ENCODE measurements around the gene MEF2C. TPM values are rescaled to one million over a fixed set of nuclear protein-coding genes. Genes with fewer than 3 reads are reported as not detected.

Gene MEF2C
- total and polyA plus RNA-seq, 7 experiments from 2014 or later = 0.07 to 40.0 (median 2.2) TPM

GRCh38 chr5:88840495-88840894 is 42.5 kb downstream of the MEF2C start:
- CTCF ChIA-PET = no interaction called here
- POLR2A ChIA-PET = no interaction called here
- peaks cover 0 to 4% (median 0%) of the 10 kb centered on the region in 5 donors for H3K27me3 Mint-ChIP-seq
- no peak for ATAC-seq
- DNase-seq = no peak
- Histone ChIP-seq H3K9me3 (ENCODE audit: control insufficient read depth in 2 of 3, low read length in 3 of 3) (no peaks in the 10 kb centered on the region), H3K27ac (ENCODE audit: low read depth, low read length) (no peak overlapping the region), H3K4me1 (ENCODE audit: control insufficient read depth in 2 of 2, insufficient read depth in 2 of 2, low read length in 2 of 2) (no peaks in the 10 kb centered on the region), H3K4me3 (ENCODE audit: low read length) (no peak overlapping the region), H3K36me3 (ENCODE audit: control insufficient read depth in 2 of 3, insufficient read depth in 3 of 3, low read length in 3 of 3) (no peaks in the 10 kb centered on the region), H3K27me3 (ENCODE audit: control insufficient read depth in 2 of 2, insufficient read depth in 2 of 2, low read length in 2 of 2) (no peaks in the 10 kb centered on the region)
- intact Hi-C loops (cut with micrococcal nuclease) = no loop called here
- no peak overlapping the region for H3K4me3 Mint-ChIP-seq
- H3K4me1 Mint-ChIP-seq = no peaks in the 10 kb centered on the region
- H3K36me3 Mint-ChIP-seq = no peaks in the 10 kb centered on the region
- H3K9me3 Mint-ChIP-seq = peaks cover 0 to 2% (median 0%) of the 10 kb centered on the region in 11 donors
- no peak overlapping the region for H3K27ac Mint-ChIP-seq

GRCh38 chr5:88839238-88839637 is 43.7 kb downstream of the MEF2C start:
- CTCF ChIA-PET = no interaction called here

GRCh38 chr5:88838500-88838899 is 44.5 kb downstream of the MEF2C start:
- H3K4me1 ChIP-seq (ENCODE audit: control insufficient read depth in 2 of 2, insufficient read depth in 2 of 2, low read length in 2 of 2) = no peaks in the 10 kb centered on the region
- CTCF ChIA-PET = no interaction called here
- H3K27me3 Mint-ChIP-seq = peaks cover 0 to 4% (median 0%) of the 10 kb centered on the region in 5 donors
- H3K9me3 Mint-ChIP-seq = peaks cover 0 to 5% (median 0%) of the 10 kb centered on the region in 11 donors
- no peaks in the 10 kb centered on the region for H3K9me3 ChIP-seq (ENCODE audit: control insufficient read depth in 2 of 3, low read length in 3 of 3)
- H3K36me3 Mint-ChIP-seq = no peaks in the 10 kb centered on the region
- no peak for ATAC-seq
- DNase-seq = no peak
- no peak overlapping the region for H3K27ac ChIP-seq (ENCODE audit: low read depth, low read length)
- H3K4me3 ChIP-seq (ENCODE audit: low read length) = no peak overlapping the region
- H3K4me1 Mint-ChIP-seq = peaks cover 0 to 6% (median 0%) of the 10 kb centered on the region in 7 donors
- intact Hi-C loops (cut with micrococcal nuclease) = no loop called here
- no peaks in the 10 kb centered on the region for H3K27me3 ChIP-seq (ENCODE audit: control insufficient read depth in 2 of 2, insufficient read depth in 2 of 2, low read length in 2 of 2)
- POLR2A ChIA-PET = no interaction called here
- no peak overlapping the region for H3K27ac Mint-ChIP-seq
- H3K4me3 Mint-ChIP-seq = no peak overlapping the region
- H3K36me3 ChIP-seq (ENCODE audit: control insufficient read depth in 2 of 3, insufficient read depth in 3 of 3, low read length in 3 of 3) = no peaks in the 10 kb centered on the region

More at GRCh38 chr5:88839238-88839637, 43.7 kb downstream of the MEF2C start:
- no peaks in the 10 kb centered on the region for H3K9me3 ChIP-seq (ENCODE audit: control insufficient read depth in 2 of 3, low read length in 3 of 3)
- H3K36me3 Mint-ChIP-seq = no peaks in the 10 kb centered on the region
- ATAC-seq = no peak
- H3K27ac Mint-ChIP-seq = no peak overlapping the region
- peaks cover 0 to 5% (median 0%) of the 10 kb centered on the region in 11 donors for H3K9me3 Mint-ChIP-seq
- no peaks in the 10 kb centered on the region for H3K36me3 ChIP-seq (ENCODE audit: control insufficient read depth in 2 of 3, insufficient read depth in 3 of 3, low read length in 3 of 3)
- H3K27me3 ChIP-seq (ENCODE audit: control insufficient read depth in 2 of 2, insufficient read depth in 2 of 2, low read length in 2 of 2) = no peaks in the 10 kb centered on the region
- H3K4me3 ChIP-seq (ENCODE audit: low read length) = no peak overlapping the region
- no peak overlapping the region for H3K27ac ChIP-seq (ENCODE audit: low read depth, low read length)
- no peak overlapping the region for H3K4me3 Mint-ChIP-seq
- intact Hi-C loops (cut with micrococcal nuclease) = no loop called here
- POLR2A ChIA-PET = no interaction called here
- no peaks in the 10 kb centered on the region for H3K4me1 ChIP-seq (ENCODE audit: control insufficient read depth in 2 of 2, insufficient read depth in 2 of 2, low read length in 2 of 2)
- no peaks in the 10 kb centered on the region for H3K4me1 Mint-ChIP-seq
- peaks cover 0 to 4% (median 0%) of the 10 kb centered on the region in 5 donors for H3K27me3 Mint-ChIP-seq
- no peak for DNase-seq

GRCh38 chr5:88837817-88838216 is 45.2 kb downstream of the MEF2C start:
- POLR2A ChIA-PET = no interaction called here
- Histone ChIP-seq H3K36me3 (ENCODE audit: control insufficient read depth in 2 of 3, insufficient read depth in 3 of 3, low read length in 3 of 3) (no peaks in the 10 kb centered on the region), H3K27ac (ENCODE audit: low read depth, low read length) (no peak overlapping the region), H3K27me3 (ENCODE audit: control insufficient read depth in 2 of 2, insufficient read depth in 2 of 2, low read length in 2 of 2) (no peaks in the 10 kb centered on the region), H3K4me3 (ENCODE audit: low read length) (no peak overlapping the region), H3K4me1 (ENCODE audit: control insufficient read depth in 2 of 2, insufficient read depth in 2 of 2, low read length in 2 of 2) (no peaks in the 10 kb centered on the region), H3K9me3 (ENCODE audit: control insufficient read depth in 2 of 3, low read length in 3 of 3) (no peaks in the 10 kb centered on the region)
- intact Hi-C loops (cut with micrococcal nuclease) = no loop called here
- H3K4me1 Mint-ChIP-seq = peaks cover 0 to 10% (median 3%) of the 10 kb centered on the region in 7 donors
- H3K27ac Mint-ChIP-seq = no peak overlapping the region
- H3K36me3 Mint-ChIP-seq = no peaks in the 10 kb centered on the region
- no peak for ATAC-seq
- CTCF ChIA-PET = no interaction called here
- H3K27me3 Mint-ChIP-seq = peaks cover 0 to 4% (median 0%) of the 10 kb centered on the region in 5 donors
- H3K4me3 Mint-ChIP-seq = no peak overlapping the region
- no peak for DNase-seq
- H3K9me3 Mint-ChIP-seq = peaks cover 0 to 6% (median 0%) of the 10 kb centered on the region in 11 donors

GRCh38 chr5:88837222-88837621 is 45.8 kb downstream of the MEF2C start:
- Mint-ChIP-seq H3K36me3 (no peaks in the 10 kb centered on the region), H3K4me3 (no peak overlapping the region), H3K9me3 (peaks cover 0 to 6% (median 0%) of the 10 kb centered on the region in 11 donors), H3K27ac (no peak overlapping the region), H3K4me1 (peaks cover 0 to 10% (median 3%) of the 10 kb centered on the region in 7 donors), H3K27me3 (peaks cover 0 to 5% (median 3%) of the 10 kb centered on the region in 5 donors)
- Histone ChIP-seq H3K36me3 (ENCODE audit: control insufficient read depth in 2 of 3, insufficient read depth in 3 of 3, low read length in 3 of 3) (no peaks in the 10 kb centered on the region), H3K4me3 (ENCODE audit: low read length) (no peak overlapping the region), H3K4me1 (ENCODE audit: control insufficient read depth in 2 of 2, insufficient read depth in 2 of 2, low read length in 2 of 2) (no peaks in the 10 kb centered on the region), H3K27me3 (ENCODE audit: control insufficient read depth in 2 of 2, insufficient read depth in 2 of 2, low read length in 2 of 2) (no peaks in the 10 kb centered on the region), H3K9me3 (ENCODE audit: control insufficient read depth in 2 of 3, low read length in 3 of 3) (no peaks in the 10 kb centered on the region), H3K27ac (ENCODE audit: low read depth, low read length) (no peak overlapping the region)
- intact Hi-C loops (cut with micrococcal nuclease) = no loop called here
- no peak for DNase-seq
- CTCF ChIA-PET = no interaction called here
- POLR2A ChIA-PET = no interaction called here
- ATAC-seq = no peak

- DNase-seq (no peak), ATAC-seq (no peak)
- intact Hi-C loops (cut with micrococcal nuclease) = no loop called here
- Histone ChIP-seq H3K4me1 (ENCODE audit: control insufficient read depth in 2 of 2, insufficient read depth in 2 of 2, low read length in 2 of 2) (no peaks in the 10 kb centered on the region), H3K9me3 (ENCODE audit: control insufficient read depth in 2 of 3, low read length in 3 of 3) (no peaks in the 10 kb centered on the region), H3K27me3 (ENCODE audit: control insufficient read depth in 2 of 2, insufficient read depth in 2 of 2, low read length in 2 of 2) (no peaks in the 10 kb centered on the region), H3K4me3 (ENCODE audit: low read length) (no peak overlapping the region), H3K36me3 (ENCODE audit: control insufficient read depth in 2 of 3, insufficient read depth in 3 of 3, low read length in 3 of 3) (no peaks in the 10 kb centered on the region), H3K27ac (ENCODE audit: low read depth, low read length) (no peak overlapping the region)
- POLR2A ChIA-PET = no interaction called here
- Mint-ChIP-seq H3K9me3 (peaks cover 0 to 6% (median 0%) of the 10 kb centered on the region in 11 donors), H3K4me1 (peaks cover 0 to 10% (median 3%) of the 10 kb centered on the region in 7 donors), H3K4me3 (no peak overlapping the region), H3K27ac (no peak overlapping the region), H3K36me3 (no peaks in the 10 kb centered on the region), H3K27me3 (peaks cover 0 to 7% (median 3%) of the 10 kb centered on the region in 5 donors)
- CTCF ChIA-PET = no interaction called here
Measured at GRCh38 chr5:88836195-88836838, 46.7 kb downstream of the MEF2C start.

GRCh38 chr5:88834499-88834898 is 48.5 kb downstream of the MEF2C start:
- Mint-ChIP-seq H3K4me1 (peaks cover under 1 to 21% (median 14%) of the 10 kb centered on the region in 7 donors), H3K4me3 (no peak overlapping the region), H3K36me3 (no peaks in the 10 kb centered on the region), H3K27ac (no peak overlapping the region), H3K9me3 (peaks cover 0 to 6% (median 0%) of the 10 kb centered on the region in 11 donors), H3K27me3 (peaks cover 0 to 7% (median 3%) of the 10 kb centered on the region in 5 donors)
- no peak overlapping the region for H3K4me3 ChIP-seq (ENCODE audit: low read length)
- H3K27me3 ChIP-seq (ENCODE audit: control insufficient read depth in 2 of 2, insufficient read depth in 2 of 2, low read length in 2 of 2) = no peaks in the 10 kb centered on the region
- intact Hi-C loops (cut with micrococcal nuclease) = no loop called here
- DNase-seq (no peak), ATAC-seq (no peak)
- CTCF ChIA-PET = no interaction called here
- H3K27ac ChIP-seq (ENCODE audit: low read depth, low read length) = no peak overlapping the region
- POLR2A ChIA-PET = no interaction called here
- H3K9me3 ChIP-seq (ENCODE audit: control insufficient read depth in 2 of 3, low read length in 3 of 3) = no peaks in the 10 kb centered on the region
- no peaks in the 10 kb centered on the region for H3K4me1 ChIP-seq (ENCODE audit: control insufficient read depth in 2 of 2, insufficient read depth in 2 of 2, low read length in 2 of 2)
- H3K36me3 ChIP-seq (ENCODE audit: control insufficient read depth in 2 of 3, insufficient read depth in 3 of 3, low read length in 3 of 3) = no peaks in the 10 kb centered on the region
